HG03342 (cell line): ENCODE measurements around the gene SCAMP4.

Experiments used
- ATAC-seq: cut with Tn5 transposase; IDR thresholded peaks from one replicate; pipeline ENCODE4 v1.9.1; 2021; ENCODE audit warnings: mild to moderate bottlenecking, moderate library complexity; ENCODE audit not compliant: unreplicated experiment

The SCAMP4 gene

GRCh38 chr19:1955171-1956121 lies 50.2 kb downstream of the SCAMP4 start:
- no peak for ATAC-seq

- no peak for ATAC-seq
Observed at GRCh38 chr19:1956122-1956494, 50.9 kb downstream of the SCAMP4 start.

- ATAC-seq: no peak
Observed at GRCh38 chr19:1956868-1957492, 51.8 kb downstream of the SCAMP4 start.

GRCh38 chr19:1957562-1958248 lies 52.5 kb downstream of the SCAMP4 start:
- ATAC-seq: no peak

- no peak for ATAC-seq
Observed at GRCh38 chr19:1959928-1960589, 54.9 kb downstream of the SCAMP4 start.

GRCh38 chr19:1961000-1961883 lies 56.0 kb downstream of the SCAMP4 start:
- ATAC-seq: no peak

GRCh38 chr19:1962674-1963073 lies 57.5 kb downstream of the SCAMP4 start:
- no peak for ATAC-seq

GRCh38 chr19:1967087-1967608 lies 61.9 kb downstream of the SCAMP4 start:
- ATAC-seq: no peak

- ATAC-seq: no peak
Observed at GRCh38 chr19:1968279-1969175, 63.3 kb downstream of the SCAMP4 start.

GRCh38 chr19:1969176-1970002 lies 64.2 kb downstream of the SCAMP4 start:
- no peak for ATAC-seq

GRCh38 chr19:1970003-1970805 lies 65.0 kb downstream of the SCAMP4 start:
- no peak for ATAC-seq

- no peak for ATAC-seq
Observed at GRCh38 chr19:1970806-1971502, 65.8 kb downstream of the SCAMP4 start.

- ATAC-seq: no peak
Observed at GRCh38 chr19:1974381-1975161, 69.4 kb downstream of the SCAMP4 start.

GRCh38 chr19:1975162-1975480 lies 69.9 kb downstream of the SCAMP4 start:
- ATAC-seq: no peak
